Fibroblast of skin of right quadriceps (primary cell): ENCODE results near the gene RMND1.
"Not testable (repeated sequence)": the region's sequence is repeated elsewhere in the genome, so short reads cannot be mapped to it uniquely, and the experiment has no call there.

ENCODE experiments used
- DNase-seq: peaks from one replicate; pipeline ENCODE4 v3.0.0-alpha.2; 2013

RMND1 gene

DNA sequence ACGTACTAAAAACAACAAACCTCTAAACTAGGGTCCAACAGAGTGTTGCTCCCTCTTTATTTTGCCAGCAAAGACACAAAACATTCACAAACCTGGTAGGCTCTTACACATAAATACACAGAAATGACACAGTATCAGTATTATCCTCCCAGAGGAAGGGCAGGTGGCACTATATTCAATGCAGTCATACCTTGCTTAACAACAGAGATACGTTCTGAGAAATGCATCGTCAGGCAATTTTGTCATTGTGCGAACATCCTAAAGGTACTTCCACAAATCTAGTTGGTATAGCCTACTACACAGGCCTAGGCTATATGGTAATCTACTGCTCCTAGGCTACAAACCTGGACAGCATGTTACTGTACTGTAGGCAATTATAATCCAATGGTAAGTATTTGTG lies 70.2 kb downstream of the RMND1 start:
- no peak for DNase-seq

DNA sequence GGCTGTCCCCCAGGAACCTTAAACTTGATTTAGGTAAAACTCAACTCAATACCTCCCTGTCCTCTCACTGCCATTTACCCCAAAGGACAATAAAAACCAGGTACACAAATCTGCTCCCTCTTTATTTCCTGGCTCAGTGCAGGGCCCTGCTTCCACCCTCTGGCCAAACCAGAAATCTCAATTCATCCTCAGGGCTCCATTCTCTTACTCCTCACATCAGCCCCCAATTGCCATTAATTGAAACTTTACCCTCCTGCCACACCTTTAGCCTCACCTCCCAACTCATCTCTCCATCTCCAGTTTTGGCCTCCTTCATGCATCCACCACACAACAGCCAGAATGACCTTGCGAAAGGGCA lies 71.1 kb downstream of the RMND1 start:
- DNase-seq: no peak

DNA sequence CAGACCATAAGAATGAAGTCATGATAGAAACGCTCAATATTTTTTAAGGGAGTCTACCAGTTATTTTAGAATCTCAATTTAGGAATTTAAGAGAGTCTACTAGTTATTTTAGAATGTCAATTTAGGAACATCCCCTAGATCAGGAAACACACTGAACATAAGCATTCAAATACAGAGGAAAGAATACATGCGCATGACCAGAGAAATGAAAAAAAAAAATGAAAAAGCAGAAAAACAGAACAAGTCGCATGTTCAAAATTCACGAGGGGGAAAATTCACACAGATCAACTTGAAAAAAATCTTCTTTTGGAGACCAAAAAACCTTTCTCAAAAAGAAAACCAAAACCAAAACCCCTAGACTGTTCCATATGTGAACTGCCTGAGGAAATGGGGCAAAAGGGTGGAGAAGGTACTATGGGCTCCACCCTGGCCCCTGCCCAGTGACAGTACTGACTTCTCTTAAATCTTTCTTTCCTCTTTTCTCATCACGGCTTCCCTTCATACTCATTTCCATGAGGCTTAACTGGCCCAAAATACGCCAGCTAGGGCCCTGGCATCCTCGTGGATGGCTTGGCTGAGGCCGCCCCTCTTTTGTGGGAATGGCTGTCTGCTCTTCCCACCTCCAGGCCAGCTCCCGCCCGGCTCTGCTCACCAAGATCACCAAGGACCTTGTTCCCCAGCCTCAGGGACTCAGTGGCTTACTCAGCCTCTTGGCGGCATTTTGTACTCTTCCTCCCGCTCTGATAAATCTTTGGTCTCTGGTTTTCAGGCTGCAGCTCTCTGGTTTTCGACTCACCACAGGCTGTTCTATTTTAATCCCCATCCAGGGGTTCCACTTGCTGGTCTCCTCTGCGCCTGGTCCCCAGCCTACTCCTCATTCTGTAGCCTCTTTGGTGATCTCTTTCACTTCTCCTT lies 71.7 kb downstream of the RMND1 start:
- DNase-seq: no peak

DNA sequence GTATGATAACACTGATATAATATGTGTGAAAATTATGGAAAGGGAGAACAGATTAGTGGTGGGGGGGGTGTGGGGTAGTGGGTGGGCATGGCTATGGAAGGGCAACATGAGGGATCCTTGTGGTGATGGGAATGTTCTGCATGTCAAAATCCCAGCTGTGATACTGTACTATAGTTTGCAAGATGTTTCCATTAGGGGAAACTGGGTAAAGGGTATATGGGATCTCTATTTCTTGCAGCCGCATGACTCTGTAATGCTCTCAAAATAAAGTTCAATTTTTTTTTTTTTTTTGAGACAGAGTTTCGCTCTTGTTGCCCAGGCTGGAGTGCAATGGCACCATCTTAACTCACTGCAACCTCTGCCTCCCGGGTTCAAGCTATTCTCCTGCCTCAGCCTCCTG lies 74.8 kb downstream of the RMND1 start:
- DNase-seq: no peak

DNA sequence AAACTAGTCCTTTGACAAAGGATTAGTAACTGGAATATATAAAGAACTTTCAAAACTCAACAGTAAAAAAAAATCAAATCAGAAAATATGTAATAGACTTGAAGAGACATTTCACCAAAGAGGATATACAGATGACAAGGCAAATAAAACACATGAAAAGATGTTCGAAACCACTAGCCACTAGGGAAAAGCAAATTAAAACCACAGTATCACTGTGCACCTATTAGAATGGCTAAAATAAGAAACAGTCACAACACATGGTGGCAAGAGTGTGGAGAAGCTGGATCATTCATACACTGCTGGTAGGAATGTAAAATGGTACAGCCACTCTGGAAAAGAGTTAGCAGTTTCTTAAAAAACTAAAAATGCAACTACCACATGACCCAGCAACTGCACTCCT lies 75.5 kb downstream of the RMND1 start:
- peak; percentile 27 for DNase-seq

DNA sequence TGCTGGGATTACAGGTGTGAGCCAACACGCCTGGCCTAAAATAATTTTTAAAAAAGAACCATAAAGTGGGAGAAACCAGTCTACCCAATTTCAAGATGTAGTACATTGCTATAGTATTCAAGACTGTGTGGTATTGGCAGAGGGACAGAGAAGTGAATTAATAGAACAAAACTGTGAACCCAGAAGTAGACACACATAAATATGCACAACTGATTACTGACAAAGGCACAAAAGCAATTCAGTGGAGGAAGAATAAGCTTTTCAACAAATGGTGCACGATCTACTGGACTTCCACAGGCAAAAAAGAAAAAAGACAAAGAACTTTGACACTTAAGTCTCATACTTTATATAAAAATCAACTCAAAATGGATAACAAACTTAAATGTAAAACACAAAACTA lies 76.1 kb downstream of the RMND1 start:
- no peak for DNase-seq

DNA sequence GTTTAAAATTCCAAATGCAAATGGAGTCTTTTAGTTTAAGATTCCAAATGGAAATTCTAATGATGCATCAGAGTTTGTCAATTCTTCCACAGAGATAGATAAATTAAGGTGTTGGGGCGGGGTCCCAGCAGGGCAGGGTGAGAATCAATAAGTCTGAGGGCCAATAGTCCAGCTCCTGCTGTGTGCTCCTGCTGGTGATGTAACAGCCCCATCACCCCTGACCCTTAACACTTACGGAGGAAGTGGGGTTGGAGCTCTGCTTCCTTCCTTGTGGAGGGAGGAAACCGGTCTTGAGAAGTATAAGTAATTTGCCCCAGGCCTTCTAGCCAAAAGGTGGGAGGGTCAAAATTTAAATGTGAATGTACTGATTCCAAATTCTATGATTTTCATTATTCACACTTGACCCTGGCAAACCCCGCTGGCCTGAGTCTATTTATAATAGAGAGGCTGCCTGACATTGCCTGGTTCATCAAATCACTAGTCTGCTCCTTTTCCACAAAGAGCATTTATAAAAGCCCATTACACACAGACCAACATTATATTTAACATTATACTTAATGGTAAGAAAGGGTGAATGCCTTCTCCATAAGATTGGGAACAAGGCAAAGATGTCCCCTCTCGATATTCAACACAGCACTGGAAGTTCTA lies 77.8 kb downstream of the RMND1 start:
- no peak for DNase-seq

DNA sequence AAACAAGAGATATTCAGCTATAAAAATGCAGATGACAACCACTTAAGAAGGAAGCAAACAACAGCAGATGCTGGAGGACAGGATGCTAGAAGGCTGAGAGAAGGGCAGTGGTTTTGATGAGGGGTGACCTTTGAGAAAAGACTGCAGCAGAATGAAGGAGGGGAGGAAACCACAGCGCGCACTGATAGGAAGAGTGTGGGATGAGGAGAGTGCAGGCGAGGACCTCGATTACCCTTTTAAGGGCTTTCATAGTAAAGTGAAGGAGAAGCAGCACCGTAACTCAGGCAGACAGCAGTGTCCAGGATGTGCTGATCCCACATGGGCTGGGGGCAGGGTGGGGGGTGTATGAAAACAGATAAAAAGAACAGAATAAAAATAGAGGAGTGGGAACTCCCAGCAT lies 79.8 kb downstream of the RMND1 start:
- no peak for DNase-seq

DNA sequence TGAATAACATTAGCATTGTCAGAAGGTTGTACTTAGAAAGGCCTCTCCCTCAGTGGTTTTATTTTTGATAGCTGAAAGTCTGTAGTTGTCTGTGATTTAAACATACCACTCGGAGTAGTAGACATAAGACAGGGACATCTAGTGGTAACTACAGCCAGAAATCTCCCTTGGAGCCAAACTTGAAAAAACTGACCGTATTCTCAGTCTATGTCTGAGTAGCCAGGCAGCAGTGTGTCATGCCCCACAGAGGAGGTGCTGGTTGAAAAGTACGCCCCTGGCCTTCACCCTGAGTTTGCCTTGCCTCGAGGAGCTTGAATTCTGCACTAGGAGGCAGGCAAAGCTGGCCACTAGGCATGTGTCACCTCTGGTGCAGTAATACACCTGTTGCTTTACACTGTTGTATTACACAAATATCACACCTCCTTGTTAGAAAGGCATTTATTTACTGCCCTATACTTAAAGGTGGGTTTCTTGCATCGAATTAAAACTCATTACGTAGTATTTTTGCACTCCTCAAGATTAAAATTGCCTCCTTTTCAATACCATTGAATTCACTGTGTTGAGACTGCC lies 81.3 kb downstream of the RMND1 start:
- DNase-seq: no peak

DNA sequence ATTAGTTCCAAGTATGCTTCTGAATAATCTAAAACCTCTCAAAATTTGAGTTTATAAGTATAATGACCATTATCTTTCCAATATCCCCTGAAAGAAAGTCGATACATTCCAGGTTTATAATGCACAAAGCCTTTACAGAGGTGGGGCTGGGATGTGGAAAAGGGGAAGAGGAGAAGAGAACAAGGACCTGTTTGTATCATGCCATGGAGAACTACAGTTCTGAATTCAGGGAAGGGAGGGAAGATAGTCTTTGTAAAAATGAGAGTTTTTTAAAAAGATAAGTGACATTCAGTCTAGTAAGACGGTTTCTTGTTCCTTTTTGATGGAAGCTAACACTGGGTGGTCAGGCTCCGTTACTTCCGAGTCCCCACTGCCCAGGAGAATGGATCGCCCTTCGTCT lies 86.7 kb downstream of the RMND1 start:
- no peak for DNase-seq

DNA sequence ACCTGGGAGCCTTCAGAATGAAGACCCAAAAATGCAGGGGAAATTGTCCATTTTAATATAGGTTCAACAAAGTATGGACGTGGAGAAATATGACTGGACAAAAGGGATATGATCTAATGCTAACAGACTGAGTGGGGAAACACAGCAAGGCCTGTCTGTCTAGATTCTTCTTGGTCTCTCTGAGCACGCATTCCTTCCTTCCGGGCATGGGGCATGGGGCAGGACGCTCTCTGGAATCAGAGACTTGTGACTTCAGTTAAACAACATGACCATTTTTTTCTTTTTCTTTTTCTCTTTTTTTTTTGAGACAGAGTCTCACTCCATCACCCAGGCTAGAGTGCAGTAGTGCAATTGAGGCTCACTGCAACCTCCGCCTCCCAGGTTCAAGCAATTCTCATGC lies 92.4 kb downstream of the RMND1 start:
- no peak for DNase-seq

DNA sequence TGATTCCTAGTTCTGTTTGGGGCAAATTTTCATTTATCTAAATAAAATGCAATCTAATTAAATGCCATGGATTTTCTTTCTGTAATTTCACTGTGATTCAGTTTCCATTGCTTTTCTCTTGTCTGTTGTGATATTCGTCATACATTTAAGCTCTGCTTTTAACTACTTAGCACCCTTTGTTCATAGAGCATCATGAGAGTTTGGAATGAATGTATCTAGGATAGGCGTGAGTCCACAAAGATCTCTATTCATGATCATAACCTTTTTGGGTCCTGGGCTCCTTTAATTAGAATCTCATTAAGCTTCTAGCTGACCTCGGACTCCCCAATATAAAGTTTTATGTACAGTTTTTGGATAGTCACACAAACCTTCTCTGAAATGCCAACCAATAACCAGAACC lies 93.5 kb downstream of the RMND1 start:
- no peak for DNase-seq

DNA sequence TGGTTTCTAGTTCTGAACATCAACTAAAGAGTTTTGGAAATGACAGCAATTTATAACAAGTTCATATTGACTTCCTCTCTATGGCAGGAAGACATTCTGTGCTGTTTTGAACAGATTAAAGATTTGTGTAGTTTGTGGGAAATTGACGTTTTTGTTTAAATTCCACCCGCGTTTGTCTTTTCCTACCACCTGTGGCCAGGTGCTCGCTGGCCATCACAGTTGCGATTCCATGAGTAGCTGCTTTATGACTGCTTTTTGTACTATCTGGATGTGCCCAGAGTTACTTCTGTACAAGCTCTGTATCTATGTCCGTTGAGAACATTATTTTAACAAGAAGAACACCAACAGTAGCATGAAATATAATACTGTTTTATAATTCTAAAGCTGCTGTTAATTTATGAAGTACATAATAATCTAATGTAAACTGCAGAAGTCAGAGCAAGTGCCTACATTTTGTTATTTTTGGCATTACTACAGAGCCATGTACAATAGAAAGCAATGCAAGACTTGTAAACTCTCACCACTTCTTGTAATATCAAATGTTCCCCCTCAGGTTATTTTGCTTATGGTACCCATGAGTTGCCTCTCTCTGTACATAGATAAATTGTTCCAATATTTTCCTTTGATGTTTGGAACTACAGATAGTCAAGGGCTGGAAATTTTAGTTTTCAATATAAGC lies 94.0 kb downstream of the RMND1 start:
- no peak for DNase-seq

DNA sequence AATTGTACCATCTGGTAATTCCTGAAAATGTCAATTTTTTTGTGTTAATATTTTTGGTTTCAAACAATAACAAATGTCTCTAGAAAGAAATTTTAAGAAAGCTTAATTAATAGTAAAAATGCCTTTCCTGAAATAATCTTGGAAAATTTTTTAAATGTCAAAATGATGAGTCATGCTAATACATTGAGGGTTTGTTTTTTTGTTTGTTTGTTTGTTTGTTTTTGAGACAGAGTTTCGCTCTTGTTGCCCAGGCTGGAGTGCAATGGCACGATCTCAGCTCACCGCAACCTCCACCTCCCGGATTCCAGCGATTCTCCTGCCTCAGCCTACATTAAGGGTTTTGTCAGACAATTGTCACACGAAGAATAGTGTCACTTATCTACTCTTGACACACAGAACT lies 94.9 kb downstream of the RMND1 start:
- DNase-seq: not testable (repeated sequence)
